ENCODE data around the gene ARL3. TPM values are rescaled to one million over a fixed set of nuclear protein-coding genes. Genes with fewer than 3 reads are reported as not detected.

ARL3 gene
- total RNA-seq, 1 donor from 2014 or later = 18.2 TPM

GRCh38 chr10:102752934-102753664 lies 38.9 kb upstream of the ARL3 start:
- peaks cover 62% of the 10 kb centered on the region for H3K79me2 ChIP-seq (ENCODE audit: insufficient read depth, low read length)
- H3K4me1 ChIP-seq (ENCODE audit: insufficient read depth, low read length) = peaks cover 21% of the 10 kb centered on the region
- DNase-seq (ENCODE audit: low read depth) (peak; percentile 84), FAIRE-seq (peak; percentile 62)
- H3K4me3 ChIP-seq (ENCODE audit: insufficient read depth, low read depth, low read length) = peak overlapping the region; percentile 16
- H3K4me2 ChIP-seq (ENCODE audit: low read length) = peak overlapping the region; percentile 68
- H3K9me3 ChIP-seq (ENCODE audit: insufficient read depth, low read depth, low read length) = no peaks in the 10 kb centered on the region
- H2AFZ ChIP-seq (ENCODE audit: low read depth, low read length) = no peak overlapping the region
- Mint-ChIP-seq H3K4me1 (ENCODE audit: low read depth, unreplicated experiment) (peaks cover 27% of the 10 kb centered on the region), H3K9me3 (ENCODE audit: unreplicated experiment) (no peaks in the 10 kb centered on the region), H3K27ac (ENCODE audit: unreplicated experiment) (peak overlapping the region; percentile 8), H3K27me3 (ENCODE audit: low read depth, unreplicated experiment) (no peaks in the 10 kb centered on the region), H3K4me3 (ENCODE audit: unreplicated experiment) (peak overlapping the region; percentile 46), H3K36me3 (ENCODE audit: low read depth, unreplicated experiment) (peaks cover 2% of the 10 kb centered on the region)
- H3K36me3 ChIP-seq (ENCODE audit: insufficient read depth, low read length) = no peaks in the 10 kb centered on the region
- no peak for TF ChIP-seq EZH2 (IDR thresholded peaks at IDR 0.05; ENCODE audit: insufficient read depth, low read length)
- peak; percentile 56 for TF ChIP-seq CTCF (IDR thresholded peaks at IDR 0.05; ENCODE audit: insufficient read depth, low read depth, low read length)
- peaks cover 44% of the 10 kb centered on the region for H4K20me1 ChIP-seq (ENCODE audit: insufficient read depth, low read length)
- peak overlapping the region; percentile 93 for H3K27ac ChIP-seq (ENCODE audit: low read depth, low read length)
- peak overlapping the region; percentile 73 for H3K9ac ChIP-seq (ENCODE audit: low read length)
- H3K27me3 ChIP-seq (ENCODE audit: insufficient read depth, low read length) = no peaks in the 10 kb centered on the region

DNA sequence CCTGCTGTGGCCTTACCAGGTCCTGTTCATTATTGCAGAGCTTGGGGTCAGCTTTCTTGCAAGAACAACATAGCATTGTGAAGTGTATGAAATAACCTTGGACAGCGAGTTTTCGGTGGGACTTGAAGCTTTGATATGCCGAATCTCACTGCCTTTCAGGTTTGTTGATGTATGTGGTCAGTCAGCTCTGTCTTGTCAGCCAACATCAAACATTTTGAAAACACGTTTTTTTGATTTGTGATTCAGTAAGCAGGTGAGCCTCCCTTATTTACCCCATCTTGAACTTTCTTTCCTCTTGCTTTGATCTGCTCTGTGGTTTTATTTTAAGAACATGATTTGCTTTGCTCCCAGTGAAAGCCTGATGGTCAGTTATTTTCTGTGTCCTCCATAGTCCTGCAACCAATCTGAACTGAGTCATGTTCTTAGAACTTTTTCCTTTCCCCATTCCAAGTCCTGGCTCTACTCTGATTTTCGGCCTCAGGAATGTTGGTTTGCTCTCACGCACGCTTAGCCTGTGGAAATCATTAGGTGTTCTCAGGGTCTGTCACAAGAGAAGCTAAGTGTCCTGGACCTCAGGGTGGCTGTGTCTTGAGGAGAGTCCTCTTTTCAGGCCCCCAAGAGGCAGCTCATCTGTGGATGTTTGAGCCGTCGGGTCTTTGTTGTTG lies 38.2 kb upstream of the ARL3 start:
- peaks cover 62% of the 10 kb centered on the region for H3K79me2 ChIP-seq (ENCODE audit: insufficient read depth, low read length)
- H2AFZ ChIP-seq (ENCODE audit: low read depth, low read length) = no peak overlapping the region
- H3K27me3 Mint-ChIP-seq (ENCODE audit: low read depth, unreplicated experiment) = no peaks in the 10 kb centered on the region
- peaks cover 21% of the 10 kb centered on the region for H3K4me1 ChIP-seq (ENCODE audit: insufficient read depth, low read length)
- H3K9me3 ChIP-seq (ENCODE audit: insufficient read depth, low read depth, low read length) = no peaks in the 10 kb centered on the region
- no peaks in the 10 kb centered on the region for H3K9me3 Mint-ChIP-seq (ENCODE audit: unreplicated experiment)
- H3K27ac ChIP-seq (ENCODE audit: low read depth, low read length) = peak overlapping the region; percentile 93
- peak overlapping the region; percentile 73 for H3K9ac ChIP-seq (ENCODE audit: low read length)
- TF ChIP-seq EZH2 (IDR thresholded peaks at IDR 0.05; ENCODE audit: insufficient read depth, low read length) = no peak
- H3K27ac Mint-ChIP-seq (ENCODE audit: unreplicated experiment) = peak overlapping the region; percentile 8
- DNase-seq (ENCODE audit: low read depth) = peak; percentile 95
- H3K36me3 Mint-ChIP-seq (ENCODE audit: low read depth, unreplicated experiment) = peaks cover 2% of the 10 kb centered on the region
- no peaks in the 10 kb centered on the region for H3K36me3 ChIP-seq (ENCODE audit: insufficient read depth, low read length)
- peak overlapping the region; percentile 16 for H3K4me3 ChIP-seq (ENCODE audit: insufficient read depth, low read depth, low read length)
- peaks cover 44% of the 10 kb centered on the region for H4K20me1 ChIP-seq (ENCODE audit: insufficient read depth, low read length)
- H3K4me1 Mint-ChIP-seq (ENCODE audit: low read depth, unreplicated experiment) = peaks cover 27% of the 10 kb centered on the region
- H3K4me2 ChIP-seq (ENCODE audit: low read length) = peak overlapping the region; percentile 68
- peak overlapping the region; percentile 46 for H3K4me3 Mint-ChIP-seq (ENCODE audit: unreplicated experiment)
- peak; percentile 23 for FAIRE-seq
- H3K27me3 ChIP-seq (ENCODE audit: insufficient read depth, low read length) = no peaks in the 10 kb centered on the region

DNA sequence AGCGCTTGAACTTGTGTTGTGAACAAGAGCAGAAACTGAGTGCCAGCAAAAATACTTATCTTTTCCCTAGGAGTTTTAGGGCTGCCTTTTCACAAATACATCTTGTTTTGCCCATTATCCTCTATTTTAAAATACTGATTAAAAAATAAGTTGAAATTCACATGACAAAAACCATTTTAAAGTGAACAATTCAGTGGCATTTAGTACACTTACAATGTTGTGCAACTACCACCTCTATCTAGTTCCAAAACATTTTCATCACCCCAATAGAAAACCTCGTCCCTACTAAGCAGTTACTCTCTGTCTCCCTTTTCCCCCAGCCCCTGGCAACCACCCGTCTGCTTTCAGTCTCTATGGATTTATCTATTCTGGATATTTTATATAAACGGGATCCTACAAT lies 31.0 kb upstream of the ARL3 start:
- Mint-ChIP-seq H3K9me3 (ENCODE audit: unreplicated experiment) (no peaks in the 10 kb centered on the region), H3K27me3 (ENCODE audit: low read depth, unreplicated experiment) (no peaks in the 10 kb centered on the region), H3K4me3 (ENCODE audit: unreplicated experiment) (peak overlapping the region; percentile 99), H3K27ac (ENCODE audit: unreplicated experiment) (peak overlapping the region; percentile 91), H3K4me1 (ENCODE audit: low read depth, unreplicated experiment) (peaks cover 29% of the 10 kb centered on the region), H3K36me3 (ENCODE audit: low read depth, unreplicated experiment) (peaks cover 1% of the 10 kb centered on the region)
- H3K4me2 ChIP-seq (ENCODE audit: low read length) = peak overlapping the region; percentile 100
- peaks cover 56% of the 10 kb centered on the region for H3K79me2 ChIP-seq (ENCODE audit: insufficient read depth, low read length)
- no peak overlapping the region for H3K27ac ChIP-seq (ENCODE audit: low read depth, low read length)
- DNase-seq (ENCODE audit: low read depth) = no peak
- H4K20me1 ChIP-seq (ENCODE audit: insufficient read depth, low read length) = peaks cover 23% of the 10 kb centered on the region
- no peak for TF ChIP-seq EZH2 (IDR thresholded peaks at IDR 0.05; ENCODE audit: insufficient read depth, low read length)
- TF ChIP-seq CTCF (IDR thresholded peaks at IDR 0.05; ENCODE audit: insufficient read depth, low read depth, low read length) = no peak
- H3K36me3 ChIP-seq (ENCODE audit: insufficient read depth, low read length) = no peaks in the 10 kb centered on the region
- no peaks in the 10 kb centered on the region for H3K27me3 ChIP-seq (ENCODE audit: insufficient read depth, low read length)
- H3K9me3 ChIP-seq (ENCODE audit: insufficient read depth, low read depth, low read length) = no peaks in the 10 kb centered on the region
- H3K4me1 ChIP-seq (ENCODE audit: insufficient read depth, low read length) = peaks cover 8% of the 10 kb centered on the region
- H3K4me3 ChIP-seq (ENCODE audit: insufficient read depth, low read depth, low read length) = peak overlapping the region; percentile 100
- no peak overlapping the region for H2AFZ ChIP-seq (ENCODE audit: low read depth, low read length)
- no peak for FAIRE-seq
- H3K9ac ChIP-seq (ENCODE audit: low read length) = peak overlapping the region; percentile 95

Data from astrocyte (in vitro differentiated cells and primary cell).